GM12878 (cell line): Measurements from ENCODE around the gene ATXN1. TPM values are rescaled to one million over a fixed set of nuclear protein-coding genes. Genes with fewer than 3 reads are reported as not detected.

Experiments used
- ATAC-seq: fragments of 200-7000 bp; cut with Tn5 transposase; 3 replicates; pipeline ENCODE4 v1.9.1; 2020; ENCODE audit warnings: mild to moderate bottlenecking, moderate library complexity
- BruUV-seq: library from RNA; stranded (reverse); fragments of 400-500 nt; replicated peaks from 2 replicates; lab custom pipeline; 2021; lab: Mats Ljungman, UMichigan
- CTCF ChIA-PET: fragments of 300-600 bp; sonication (Branson Sonifier 250); formaldehyde crosslinking; extraction: SDS; loops from one replicate; lab custom pipeline; 2021; ENCODE audit warnings: inconsistent platforms; lab: Yijun Ruan, JAX
- POLR2A ChIA-PET: fragments of 350-600 bp; formaldehyde crosslinking; extraction: SDS; loops from one replicate; lab custom pipeline; 2021; ENCODE audit warnings: inconsistent platforms; lab: Charles Lee
- RAD21 ChIA-PET: fragments of 300-600 bp; sonication (Branson Sonifier 250); formaldehyde crosslinking; loops from one replicate; lab custom pipeline; 2023; ENCODE audit warnings: antibody characterized with exemption; ENCODE audit not compliant: unreplicated experiment; lab: Charles Lee
- SMC1A ChIA-PET: fragments of 300-600 bp; sonication (Branson Sonifier 250); formaldehyde crosslinking; loops from one replicate; lab custom pipeline; 2023; ENCODE audit not compliant: unreplicated experiment, uncharacterized antibody; lab: Charles Lee
- DNase-seq: peaks from one replicate; pipeline ENCODE4 v3.0.0-alpha.2; 2011; ENCODE audit warnings: low read depth, low spot score
- FAIRE-seq: peaks from 3 replicates; lab custom pipeline; 2011; peaks lifted over from hg19 to GRCh38; lab: Jason Lieb, UNC
- H2AFZ ChIP-seq: 2 replicates; pipeline ENCODE4 v1.6.0; 2011; ENCODE audit warnings: low read depth, low read length, control low read depth; ENCODE audit not compliant: control insufficient read depth
- H3K27ac ChIP-seq: 2 replicates; pipeline ENCODE4 v1.5.1; 2011; ENCODE audit warnings: control low read depth; ENCODE audit not compliant: control insufficient read depth, insufficient read depth
- H3K27me3 ChIP-seq, 2 experiments: replicated peaks in 1 of 2; 2 replicates each; pipeline versions ENCODE4 v1.6.0 to v1.6.1; 2011; ENCODE audit warnings: low read length in 1 of 2; ENCODE audit not compliant: control insufficient read depth in 2 of 2, insufficient read depth in 2 of 2
- H3K36me3 ChIP-seq, 2 experiments: 2 replicates each; pipeline ENCODE4 v1.5.1; 2011; ENCODE audit warnings: low read length in 1 of 2; ENCODE audit not compliant: control insufficient read depth in 2 of 2, insufficient read depth in 2 of 2
- H3K4me1 ChIP-seq: 2 replicates; pipeline ENCODE4 v1.6.1; 2011; ENCODE audit warnings: mild to moderate bottlenecking, low read length, moderate library complexity, mixed read lengths; ENCODE audit not compliant: control insufficient read depth, insufficient read depth
- H3K4me2 ChIP-seq: 2 replicates; pipeline ENCODE4 v1.6.0; 2011; ENCODE audit warnings: control low read depth; ENCODE audit not compliant: control insufficient read depth, insufficient read depth
- H3K4me3 ChIP-seq: fragments of 200-600 bp; sonication (generic); 2 replicates; pipeline ENCODE4 v1.5.1; 2016
- H3K79me2 ChIP-seq: 2 replicates; pipeline ENCODE4 v1.6.0; 2011; ENCODE audit warnings: low read length; ENCODE audit not compliant: control insufficient read depth, insufficient read depth
- H3K9ac ChIP-seq: 2 replicates; pipeline ENCODE4 v1.8.0; 2011; ENCODE audit warnings: low read length, control low read depth, mixed read lengths; ENCODE audit not compliant: control insufficient read depth, insufficient read depth
- H3K9me3 ChIP-seq: replicated peaks from 3 replicates; pipeline ENCODE4 v1.5.1; 2011; ENCODE audit warnings: mild to moderate bottlenecking, low read length; ENCODE audit not compliant: control insufficient read depth, insufficient read depth
- H4K20me1 ChIP-seq: 2 replicates; pipeline ENCODE4 v1.6.0; 2011; ENCODE audit not compliant: control insufficient read depth, insufficient read depth
- BACH1 ChIP-seq: fragments of 450-650 bp; IDR thresholded peaks from 2 replicates; pipeline ENCODE4 v1.6.1; 2017; ENCODE audit warnings: mild to moderate bottlenecking, borderline replicate concordance
- CEBPB ChIP-seq, 2 experiments: fragments of 150-350 bp in 1 of 2; IDR thresholded peaks; 2 replicates each; pipeline ENCODE4 v1.6.1; 2012 to 2014; ENCODE audit warnings: low read depth in 2 of 2, low read length in 2 of 2, borderline replicate concordance in 1 of 2, inconsistent platforms in 1 of 2
- HSF1 ChIP-seq: fragments of 150-350 bp; IDR thresholded peaks from 2 replicates; pipeline ENCODE4 v1.6.1; 2014; ENCODE audit warnings: mild to moderate bottlenecking, low read depth, low read length
- NR2C2 ChIP-seq: IDR thresholded peaks from 2 replicates; pipeline ENCODE4 v1.6.1; 2011; ENCODE audit warnings: borderline replicate concordance, low read depth; ENCODE audit not compliant: control insufficient read depth, insufficient read length
- PML ChIP-seq: IDR thresholded peaks from 2 replicates; pipeline ENCODE4 v1.6.1; 2012; ENCODE audit warnings: low read length, inconsistent platforms
- POLR2AphosphoS2 ChIP-seq: IDR thresholded peaks from 2 replicates; pipeline ENCODE4 v1.6.1; 2011; ENCODE audit warnings: low read depth, mild to moderate bottlenecking, low read length, improper control_type of control experiment, moderate library complexity
- PRDM15 ChIP-seq: fragments of 450-650 bp; formaldehyde crosslinking; IDR thresholded peaks from 2 replicates; pipeline ENCODE4 v1.4.0; 2020; ENCODE audit warnings: mild to moderate bottlenecking, moderate library complexity
- SMARCA5 ChIP-seq: fragments of 450-650 bp; IDR thresholded peaks from 2 replicates; pipeline ENCODE4 v1.6.1; 2017; ENCODE audit warnings: mild to moderate bottlenecking
- ZNF207 ChIP-seq: fragments of 450-650 bp; IDR thresholded peaks from 2 replicates; pipeline ENCODE4 v1.6.1; 2014; ENCODE audit warnings: antibody characterized with exemption, mild to moderate bottlenecking, borderline replicate concordance
- WGBS: methylation state at CpG from one replicate; pipeline ENCODE4 v1.1.6; 2016; ENCODE audit warnings: low lambda C conversion rate; ENCODE audit not compliant: insufficient replicate concordance, insufficient coverage; ENCODE audit errors: missing lambda C conversion rate; 5-methylcytosine and 5-hydroxymethylcytosine counted together
- in situ Hi-C: fragments of 300-500 bp; cut with MboI; formaldehyde crosslinking; loops from 9 replicates; pipeline ENCODE4 v1.14.3; 2018; ENCODE audit warnings: mixed read lengths
- intact Hi-C: fragments of 100-400 bp; cut with micrococcal nuclease; formaldehyde crosslinking; loops from one replicate; pipeline ENCODE4 v1.14.2; 2022; ENCODE audit not compliant: unreplicated experiment
- polyA plus RNA-seq, 11 experiments: library from polyadenylated mRNA; depleted of rRNA in 4 of 11; unstranded in 6 of 11; stranded (reverse) in 5 of 11; fragments of >200 nt; fragmentation: Nextera tagmentation in 4 of 11; fragmentation: Illumina TruSeq in 1 of 11; extraction: Ambion mirVana in 4 of 11; extraction: Trizol in 1 of 11; gene quantifications; 1 replicate in 1 of 11; 2 replicates in 10 of 11; pipeline versions ENCODE4 v1.2.1 to v1.2.3, GENCODE V29; 2011 to 2016; ENCODE audit warnings: inconsistent platforms in 2 of 11, missing spikeins in 2 of 11, low read depth in 1 of 11
- total RNA-seq, 4 experiments: library from RNA; depleted of rRNA in 3 of 4; stranded (reverse); fragments of >200 nt in 3 of 4; fragmentation: Illumina TruSeq in 1 of 4; extraction: Trizol in 1 of 4; gene quantifications; 2 replicates each; pipeline versions ENCODE4 v1.2.1 to v1.2.3, GENCODE V29; 2013 to 2021
- TF ChIP-seq, protein P1 (sequence below): fragments of 450-650 bp; IDR thresholded peaks from 2 replicates; pipeline ENCODE4 v1.6.1; 2017; ENCODE audit warnings: antibody characterized with exemption, mild to moderate bottlenecking, moderate library complexity

The ATXN1 gene
- total and polyA plus RNA-seq, 10 of the 15 experiments (the other 5 are each of a cell fraction or from before 2014, with no cell fraction given): 12.2 to 51.2 (median 20.5) TPM

- Histone ChIP-seq H3K4me3 (0 out of 2 replicates have a peak overlapping the region, but pooled peaks have one; percentile 2), H3K4me1 (peaks cover 39% of the 10 kb centered on the region), H3K27me3 (no peaks in the 10 kb centered on the region), H3K27ac (peak overlapping the region; percentile 98), H4K20me1 (no peaks in the 10 kb centered on the region), H3K4me2 (peak overlapping the region; percentile 75), H3K36me3 (peaks cover 0 to 4% of the 10 kb centered on the region in 2 experiments; a peak in 1 of 4 replicates), H3K9me3 (no peaks in the 10 kb centered on the region), H2AFZ (no peak overlapping the region), H3K79me2 (peaks cover 16% of the 10 kb centered on the region), H3K9ac (peak overlapping the region; percentile 75)
- ChIA-PET SMC1A (interaction anchor here (0.8 to 8.5 kb wide), 42 partner anchors 8 to 342 kb away, joined by 3 to 338 read pairs (median 4); partner anchors contain the start of gene ATXN1), RAD21 (interaction anchor here (0.8 to 3.9 kb wide), 36 partner anchors 8 to 343 kb away, joined by 3 to 215 read pairs (median 6); partner anchors contain the start of gene ATXN1), CTCF (interaction anchor here (0.6 to 4.2 kb wide), 25 partner anchors 9 to 343 kb away, joined by 3 to 51 read pairs (median 7); no protein-coding TSS in a partner anchor), POLR2A (interaction anchor here (0.6 to 5.0 kb wide), 20 partner anchors 12 to 339 kb away, joined by 3 to 134 read pairs (median 6); no protein-coding TSS in a partner anchor)
- intact Hi-C loops (loop anchor here (1.0 to 5.0 kb wide), 3 partner anchors 51 to 267 kb away; no protein-coding TSS in a partner anchor), in situ Hi-C loops (loop anchor here (5.0 kb wide), 2 partner anchors 52 to 177 kb away; no protein-coding TSS in a partner anchor)
- peak; percentile 16 for ATAC-seq
- WGBS: 2% methylated on average over 2 of the region's 2 CpGs
- TF ChIP-seq POLR2AphosphoS2: no peak
- 0 out of 2 replicates have a peak, but pooled peaks have one; percentile 16 for TF ChIP-seq HSF1
- TF ChIP-seq NR2C2: no peak
- TF ChIP-seq CEBPB (IDR thresholded peaks at IDR 0.05; ENCODE audit: borderline replicate concordance in 1 of 2, low read depth in 2 of 2, low read length in 2 of 2): 0 out of 4 replicates have a peak, but pooled peaks of 1 of the 2 experiments have one; percentile 40
- peak; percentile 71; the same call in 1 of the 2 replicates for TF ChIP-seq ZNF207
- peak; percentile 50 for TF ChIP-seq BACH1
- 0 out of 2 replicates have a peak, but pooled peaks have one; percentile 2 for TF ChIP-seq PML
- peak; percentile 91 for TF ChIP-seq SMARCA5
- TF ChIP-seq, protein P1, sequence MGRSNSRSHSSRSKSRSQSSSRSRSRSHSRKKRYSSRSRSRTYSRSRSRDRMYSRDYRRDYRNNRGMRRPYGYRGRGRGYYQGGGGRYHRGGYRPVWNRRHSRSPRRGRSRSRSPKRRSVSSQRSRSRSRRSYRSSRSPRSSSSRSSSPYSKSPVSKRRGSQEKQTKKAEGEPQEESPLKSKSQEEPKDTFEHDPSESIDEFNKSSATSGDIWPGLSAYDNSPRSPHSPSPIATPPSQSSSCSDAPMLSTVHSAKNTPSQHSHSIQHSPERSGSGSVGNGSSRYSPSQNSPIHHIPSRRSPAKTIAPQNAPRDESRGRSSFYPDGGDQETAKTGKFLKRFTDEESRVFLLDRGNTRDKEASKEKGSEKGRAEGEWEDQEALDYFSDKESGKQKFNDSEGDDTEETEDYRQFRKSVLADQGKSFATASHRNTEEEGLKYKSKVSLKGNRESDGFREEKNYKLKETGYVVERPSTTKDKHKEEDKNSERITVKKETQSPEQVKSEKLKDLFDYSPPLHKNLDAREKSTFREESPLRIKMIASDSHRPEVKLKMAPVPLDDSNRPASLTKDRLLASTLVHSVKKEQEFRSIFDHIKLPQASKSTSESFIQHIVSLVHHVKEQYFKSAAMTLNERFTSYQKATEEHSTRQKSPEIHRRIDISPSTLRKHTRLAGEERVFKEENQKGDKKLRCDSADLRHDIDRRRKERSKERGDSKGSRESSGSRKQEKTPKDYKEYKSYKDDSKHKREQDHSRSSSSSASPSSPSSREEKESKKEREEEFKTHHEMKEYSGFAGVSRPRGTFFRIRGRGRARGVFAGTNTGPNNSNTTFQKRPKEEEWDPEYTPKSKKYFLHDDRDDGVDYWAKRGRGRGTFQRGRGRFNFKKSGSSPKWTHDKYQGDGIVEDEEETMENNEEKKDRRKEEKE: 0 out of 2 replicates have a peak, but pooled peaks have one; percentile 46
- TF ChIP-seq PRDM15 (CRISPR knock-in tag): peak; percentile 62; the same call in 1 of the 2 replicates
- FAIRE-seq: no peak
- TSS peak; percentile 100 for BruUV-seq
- DNase-seq: no peak
Measured at GRCh38 chr6:16420337-16420714, 340.9 kb downstream of the ATXN1 start.
